ENCODE results near the gene NFIA.

NFIA gene

GRCh38 chr1:61481315-61481715, 399.0 kb downstream of the NFIA start:
- no peak for DNase-seq

GRCh38 chr1:61482170-61482734, 399.9 kb downstream of the NFIA start:
- no peak for DNase-seq

- DNase-seq = no peak
Observed at GRCh38 chr1:61486783-61487536, 404.6 kb downstream of the NFIA start.

GRCh38 chr1:61487801-61488200, 405.4 kb downstream of the NFIA start:
- DNase-seq = no peak

- DNase-seq = no peak
Observed at GRCh38 chr1:61490924-61491323, 408.6 kb downstream of the NFIA start.

- no peak for DNase-seq
Observed at GRCh38 chr1:61491497-61491896, 409.1 kb downstream of the NFIA start.

GRCh38 chr1:61494000-61494399, 411.6 kb downstream of the NFIA start:
- DNase-seq = no peak

GRCh38 chr1:61496501-61496900, 414.1 kb downstream of the NFIA start:
- no peak for DNase-seq

- DNase-seq = no peak
Observed at GRCh38 chr1:61497013-61497412, 414.7 kb downstream of the NFIA start.

GRCh38 chr1:61498342-61498741, 416.0 kb downstream of the NFIA start:
- DNase-seq = no peak

GRCh38 chr1:61501971-61502916, 419.9 kb downstream of the NFIA start:
- no peak for DNase-seq

GRCh38 chr1:61504305-61504704, 421.9 kb downstream of the NFIA start:
- no peak for DNase-seq

- no peak for DNase-seq
Observed at GRCh38 chr1:61504852-61505390, 422.6 kb downstream of the NFIA start.

GRCh38 chr1:61506236-61506635, 423.9 kb downstream of the NFIA start:
- DNase-seq = no peak

GRCh38 chr1:61506944-61507500, 424.7 kb downstream of the NFIA start:
- no peak for DNase-seq
